ENCODE measurements around the gene RGS9BP. TPM values are rescaled to one million over a fixed set of nuclear protein-coding genes. Genes with fewer than 3 reads are reported as not detected.

Gene RGS9BP
- total RNA-seq, 1 donor from 2014 or later: not detected

GRCh38 chr19:32658075-32658474 is 17.6 kb upstream of the RGS9BP start:
- intact Hi-C loops (cut with DNase I): no loop called here
- no peak for DNase-seq (ENCODE audit: low spot score in 2 of 2)
- TF ChIP-seq CTCF (IDR thresholded peaks at IDR 0.05): no peak
- H3K27me3 ChIP-seq: no peaks in the 10 kb centered on the region
- no peak overlapping the region for H3K4me3 ChIP-seq
- H3K4me1 ChIP-seq: no peaks in the 10 kb centered on the region
- H3K9me3 ChIP-seq: no peaks in the 10 kb centered on the region
- H3K36me3 ChIP-seq: peaks cover 18 to 46% of the 10 kb centered on the region in 2 donors
- no peak overlapping the region for H3K27ac ChIP-seq

- Histone ChIP-seq H3K27ac (no peak overlapping the region), H3K27me3 (no peaks in the 10 kb centered on the region), H3K9me3 (no peaks in the 10 kb centered on the region), H3K4me3 (no peak overlapping the region), H3K4me1 (no peaks in the 10 kb centered on the region), H3K36me3 (peaks cover 18 to 46% of the 10 kb centered on the region in 2 donors)
- no peak for TF ChIP-seq CTCF (IDR thresholded peaks at IDR 0.05)
- DNase-seq (ENCODE audit: low spot score in 2 of 2): no peak
- intact Hi-C loops (cut with DNase I): no loop called here
These were observed 17.1 kb upstream of the RGS9BP start for GRCh38 chr19:32658527-32658926.

DNA sequence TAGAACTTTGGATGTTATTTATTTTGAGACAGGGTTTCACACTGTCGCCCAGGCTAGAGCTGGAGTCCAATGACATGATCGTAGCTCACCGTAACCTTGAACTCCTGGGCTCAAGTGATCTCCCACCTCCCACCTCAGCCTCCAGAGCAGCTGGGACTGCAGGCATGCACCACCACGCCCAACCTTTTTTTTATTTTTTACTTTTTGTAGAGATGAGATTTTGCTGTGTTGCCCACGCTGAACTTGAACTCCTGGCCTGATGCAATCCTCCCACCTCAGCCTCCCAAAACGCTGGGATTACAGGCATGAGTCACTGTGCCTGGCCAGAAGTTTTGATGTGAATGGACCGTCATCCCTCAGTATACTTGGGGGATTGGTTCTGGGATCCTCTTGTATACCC is 14.3 kb upstream of the RGS9BP start:
- DNase-seq (ENCODE audit: low spot score in 2 of 2): no peak
- no peaks in the 10 kb centered on the region for H3K27me3 ChIP-seq
- intact Hi-C loops (cut with DNase I): no loop called here

DNA sequence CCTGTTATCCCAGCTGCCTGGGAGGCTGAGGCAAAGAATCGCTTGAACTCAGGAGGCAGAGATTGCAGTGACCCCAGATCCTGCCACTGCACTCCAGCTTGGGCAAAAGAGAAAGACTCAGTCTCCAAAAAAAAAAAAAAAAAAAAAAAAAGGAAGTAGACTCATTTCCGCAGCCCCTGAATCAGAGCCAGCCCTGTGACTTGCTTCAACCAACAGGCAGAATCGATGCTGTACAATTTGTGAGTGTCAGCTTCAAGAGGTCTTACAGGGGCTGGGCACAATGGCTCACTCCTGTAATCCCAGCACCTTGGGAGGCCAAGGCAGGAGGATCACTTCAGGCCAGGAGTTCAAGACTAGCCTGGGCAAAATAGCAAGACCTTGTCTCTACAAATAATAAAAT is 13.5 kb upstream of the RGS9BP start:
- Histone ChIP-seq H3K36me3 (peaks cover 6 to 21% of the 10 kb centered on the region in 2 donors), H3K27me3 (no peaks in the 10 kb centered on the region), H3K4me1 (no peaks in the 10 kb centered on the region), H3K4me3 (no peak overlapping the region), H3K9me3 (no peaks in the 10 kb centered on the region), H3K27ac (no peak overlapping the region)
- TF ChIP-seq CTCF (IDR thresholded peaks at IDR 0.05): no peak
- no peak for DNase-seq (ENCODE audit: low spot score in 2 of 2)
- intact Hi-C loops (cut with DNase I): no loop called here

More for the DNA sequence above, 14.3 kb upstream of the RGS9BP start:
- no peak for TF ChIP-seq CTCF (IDR thresholded peaks at IDR 0.05)
- no peaks in the 10 kb centered on the region for H3K9me3 ChIP-seq
- no peak overlapping the region for H3K4me3 ChIP-seq
- H3K4me1 ChIP-seq: no peaks in the 10 kb centered on the region
- H3K36me3 ChIP-seq: peaks cover 6 to 23% of the 10 kb centered on the region in 2 donors
- H3K27ac ChIP-seq: no peak overlapping the region

- DNase-seq (ENCODE audit: low spot score in 2 of 2): no peak
- TF ChIP-seq CTCF (IDR thresholded peaks at IDR 0.05): no peak
- H3K4me3 ChIP-seq: no peak overlapping the region
- no peak overlapping the region for H3K27ac ChIP-seq
- no peaks in the 10 kb centered on the region for H3K9me3 ChIP-seq
- no peaks in the 10 kb centered on the region for H3K27me3 ChIP-seq
- peaks cover 3 to 13% of the 10 kb centered on the region in 2 donors for H3K36me3 ChIP-seq
- intact Hi-C loops (cut with DNase I): no loop called here
- H3K4me1 ChIP-seq: no peaks in the 10 kb centered on the region
These were observed 9.6 kb upstream of the RGS9BP start for GRCh38 chr19:32666084-32666483.

DNA sequence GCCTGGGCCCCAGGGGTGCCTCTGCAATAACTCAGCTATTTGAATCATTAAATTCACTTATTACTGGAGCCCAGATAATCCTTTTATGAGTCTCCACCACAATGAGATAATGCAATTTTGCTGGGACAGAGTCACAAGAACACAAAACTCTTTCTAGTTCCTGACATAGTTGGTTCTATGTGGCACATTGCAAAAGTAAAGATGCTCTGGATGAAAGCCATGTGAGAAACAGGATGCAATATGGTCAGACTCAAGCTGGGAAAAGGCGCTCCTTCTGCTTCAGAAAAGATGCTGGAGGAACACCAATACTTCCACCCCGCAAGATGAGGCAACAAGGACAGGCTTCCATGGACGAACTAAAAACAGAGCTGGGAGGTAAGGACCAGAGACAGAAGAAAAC is 6.3 kb upstream of the RGS9BP start:
- Histone ChIP-seq H3K4me1 (peaks cover 8 to 10% of the 10 kb centered on the region in 2 donors), H3K36me3 (peaks cover 3 to 13% of the 10 kb centered on the region in 2 donors), H3K9me3 (no peaks in the 10 kb centered on the region), H3K27ac (no peak overlapping the region), H3K4me3 (no peak overlapping the region), H3K27me3 (no peaks in the 10 kb centered on the region)
- intact Hi-C loops (cut with DNase I): no loop called here
- DNase-seq (ENCODE audit: low spot score in 2 of 2): no peak
- no peak for TF ChIP-seq CTCF (IDR thresholded peaks at IDR 0.05)
